ENCODE data around the gene AARS2. TPM values are rescaled to one million over a fixed set of nuclear protein-coding genes. Genes with fewer than 3 reads are reported as not detected.
A peak's percentile ranks its signal among the peaks of the same experiment; 100 is the strongest.

The AARS2 gene
- total and polyA plus RNA-seq, 9 of the 15 experiments (the other 6 are each of a cell fraction or from before 2014, with no cell fraction given) = 0.97 to 34.0 (median 18.3) TPM

- Histone ChIP-seq H4K20me1 (replicated peaks; ENCODE audit: control insufficient read depth, insufficient read depth, low read length) (peaks cover 13% of the 10 kb centered on the region), H3K79me2 (ENCODE audit: control insufficient read depth, insufficient read depth, low read length) (no peaks in the 10 kb centered on the region), H3K27ac (ENCODE audit: extremely low read depth, low read depth, low read length) (no peak overlapping the region), H3K9me3 (replicated peaks; ENCODE audit: control insufficient read depth, insufficient read depth, low read depth, low read length) (no peaks in the 10 kb centered on the region), H3K4me2 (ENCODE audit: insufficient read depth, low read length) (no peak overlapping the region), H3K27me3 (ENCODE audit: control insufficient read depth in 2 of 2, insufficient read depth in 2 of 2, low read length in 2 of 2) (peaks cover 70 to 78% of the 10 kb centered on the region in 2 experiments), H3K9me1 (ENCODE audit: control insufficient read depth, insufficient read depth, low read length) (peaks cover under 1% of the 10 kb centered on the region), H3K4me3 (no peak overlapping the region), H2AFZ (ENCODE audit: low read depth, low read length) (no peak overlapping the region), H3K36me3 (ENCODE audit: control insufficient read depth, insufficient read depth, low read length) (no peaks in the 10 kb centered on the region), H3K4me1 (replicated peaks in 1 of 2; ENCODE audit: control insufficient read depth in 2 of 2, insufficient read depth in 2 of 2, low read length in 2 of 2) (peaks cover 0 to 33% of the 10 kb centered on the region in 2 experiments; a peak in 2 of 5 replicates), H3K9ac (ENCODE audit: insufficient read depth in 1 of 2, low read depth in 2 of 2, low read length in 2 of 2) (peak overlapping the region in 1 of 2 experiments; percentile 71; a peak in 1 of 4 replicates)
- no TSS peak for BruUV-seq (replicated peaks)
- in situ Hi-C loops (cut with MboI) = no loop called here
- CTCF ChIA-PET (ENCODE audit: low intra/inter-chr PET ratio) = interaction anchor here (0.5 kb wide), 1 partner anchor 27 kb away, joined by 3 read pairs; no protein-coding TSS in a partner anchor
- WGBS (ENCODE audit: insufficient coverage, low coverage, missing lambda C conversion rate) = 4% methylated on average over 3 of the region's 3 CpGs
- TF ChIP-seq ARHGAP35 (IDR thresholded peaks at IDR 0.05; ENCODE audit: partially characterized antibody) (no peak), ATF1 (CRISPR knock-in tag; IDR thresholded peaks at IDR 0.05) (no peak), ATF1 (tag; IDR thresholded peaks at IDR 0.05) (no peak), ZNF696 (CRISPR knock-in tag; conservative IDR thresholded peaks at IDR 0.05) (no peak), SREBF1 (IDR thresholded peaks at IDR 0.05; ENCODE audit: borderline replicate concordance, low read depth, low read length) (no peak), POLR2A (conservative IDR thresholded peaks at IDR 0.05) (no peak), PATZ1 (CRISPR knock-in tag; IDR thresholded peaks at IDR 0.05; ENCODE audit: borderline replicate concordance) (no peak), POU5F1 (IDR thresholded peaks at IDR 0.05; ENCODE audit: borderline replicate concordance, low read depth, low read length, partially characterized antibody) (no peak), BRF2 (IDR thresholded peaks at IDR 0.05; ENCODE audit: borderline replicate concordance, insufficient read depth, insufficient read length) (no peak), FOXO4 (CRISPR knock-in tag; IDR thresholded peaks at IDR 0.05) (no peak), HDAC8 (tag; IDR thresholded peaks at IDR 0.05) (no peak), ADNP (tag; IDR thresholded peaks at IDR 0.05) (no peak), NEUROD1 (IDR thresholded peaks at IDR 0.05; ENCODE audit: borderline replicate concordance, low read depth, low read length, partially characterized antibody) (no peak), GTF3C2 (IDR thresholded peaks at IDR 0.05; ENCODE audit: borderline replicate concordance, extremely low read depth, insufficient read length) (no peak)
- DNase-seq (ENCODE audit: extremely low read depth in 1 of 4, low spot score in 3 of 4) = no peak
- FAIRE-seq = no peak
- intact Hi-C loops (cut with micrococcal nuclease) = no loop called here
- POLR2A ChIA-PET = interaction anchor here (0.7 to 4.7 kb wide), 2 partner anchors 25 to 115 kb away, joined by 4 to 24 read pairs; partner anchors contain the start of gene HSP90AB1
- no peak for ATAC-seq
Observed at GRCh38 chr6:44272529-44272928, 40.6 kb downstream of the AARS2 start.
